ENCODE results near the gene CLCN6. TPM values are rescaled to one million over a fixed set of nuclear protein-coding genes. Genes with fewer than 3 reads are reported as not detected.

The CLCN6 gene
- polyA plus RNA-seq, 1 donor from 2014 or later: 12.5 TPM

- H3K36me3 ChIP-seq (ENCODE audit: insufficient read depth, low read length): no peaks in the 10 kb centered on the region
- H3F3A ChIP-seq (ENCODE audit: insufficient read depth, low read length, poor library complexity, severe bottlenecking): no peaks in the 10 kb centered on the region
- TF ChIP-seq MXI1 (conservative IDR thresholded peaks at IDR 0.05; ENCODE audit: poor library complexity, severe bottlenecking) (no peak), EZH2 (IDR thresholded peaks at IDR 0.05; ENCODE audit: borderline replicate concordance, insufficient read depth, low read length, poor library complexity, severe bottlenecking) (no peak), POLR2AphosphoS5 (IDR thresholded peaks at IDR 0.05) (no peak), EP300 (conservative IDR thresholded peaks at IDR 0.05; ENCODE audit: poor library complexity, severe bottlenecking) (no peak), REST (IDR thresholded peaks at IDR 0.05; ENCODE audit: borderline replicate concordance) (no peak), RAD21 (conservative IDR thresholded peaks at IDR 0.05) (no peak), CTCF (IDR thresholded peaks at IDR 0.05; ENCODE audit: poor library complexity, severe bottlenecking) (no peak), SMC3 (conservative IDR thresholded peaks at IDR 0.05; ENCODE audit: poor library complexity) (no peak), TAF1 (IDR thresholded peaks at IDR 0.05; ENCODE audit: low read depth) (no peak)
- no peak overlapping the region for H3K27ac ChIP-seq (ENCODE audit: low read length)
- H3K79me2 ChIP-seq (replicated peaks; ENCODE audit: insufficient read depth, low read length): peaks cover 6% of the 10 kb centered on the region
- no peak overlapping the region for H2AFZ ChIP-seq (ENCODE audit: low read depth, low read length)
- H4K20me1 ChIP-seq (ENCODE audit: insufficient read depth): no peaks in the 10 kb centered on the region
- H3K27me3 ChIP-seq (ENCODE audit: insufficient read depth, low read depth, low read length): no peaks in the 10 kb centered on the region
- no peak overlapping the region for H3K4me3 ChIP-seq (ENCODE audit: low read length)
- H3K9ac ChIP-seq (ENCODE audit: low read length): no peak overlapping the region
- no peaks in the 10 kb centered on the region for H3K9me3 ChIP-seq (ENCODE audit: low read length)
- H3K9me2 ChIP-seq (ENCODE audit: insufficient read depth, low read length): no peaks in the 10 kb centered on the region
- no peak overlapping the region for H3K4me2 ChIP-seq (ENCODE audit: low read length)
Observed at GRCh38 chr1:11800756-11801433, 5.1 kb upstream of the CLCN6 start.

GRCh38 chr1:11802616-11802972 is 3.4 kb upstream of the CLCN6 start:
- no peaks in the 10 kb centered on the region for H4K20me1 ChIP-seq (ENCODE audit: insufficient read depth)
- H2AFZ ChIP-seq (ENCODE audit: low read depth, low read length): no peak overlapping the region
- H3K9me3 ChIP-seq (ENCODE audit: low read length): no peaks in the 10 kb centered on the region
- peak overlapping the region; percentile 57 for H3K4me2 ChIP-seq (ENCODE audit: low read length)
- H3K27me3 ChIP-seq (ENCODE audit: insufficient read depth, low read depth, low read length): no peaks in the 10 kb centered on the region
- H3K4me3 ChIP-seq (ENCODE audit: low read length): peak overlapping the region; percentile 99
- H3K36me3 ChIP-seq (ENCODE audit: insufficient read depth, low read length): no peaks in the 10 kb centered on the region
- peak overlapping the region; percentile 59 for H3K27ac ChIP-seq (ENCODE audit: low read length)
- H3K9ac ChIP-seq (ENCODE audit: low read length): peak overlapping the region; percentile 66
- no peaks in the 10 kb centered on the region for H3K9me2 ChIP-seq (ENCODE audit: insufficient read depth, low read length)
- H3K79me2 ChIP-seq (replicated peaks; ENCODE audit: insufficient read depth, low read length): peaks cover 21% of the 10 kb centered on the region
- TF ChIP-seq POLR2AphosphoS5 (IDR thresholded peaks at IDR 0.05) (no peak), EZH2 (IDR thresholded peaks at IDR 0.05; ENCODE audit: borderline replicate concordance, insufficient read depth, low read length, poor library complexity, severe bottlenecking) (no peak), RAD21 (conservative IDR thresholded peaks at IDR 0.05) (no peak), MXI1 (conservative IDR thresholded peaks at IDR 0.05; ENCODE audit: poor library complexity, severe bottlenecking) (no peak), TAF1 (IDR thresholded peaks at IDR 0.05; ENCODE audit: low read depth) (no peak), REST (IDR thresholded peaks at IDR 0.05; ENCODE audit: borderline replicate concordance) (no peak), CTCF (IDR thresholded peaks at IDR 0.05; ENCODE audit: poor library complexity, severe bottlenecking) (no peak), SMC3 (conservative IDR thresholded peaks at IDR 0.05; ENCODE audit: poor library complexity) (no peak), EP300 (conservative IDR thresholded peaks at IDR 0.05; ENCODE audit: poor library complexity, severe bottlenecking) (no peak)
- no peaks in the 10 kb centered on the region for H3F3A ChIP-seq (ENCODE audit: insufficient read depth, low read length, poor library complexity, severe bottlenecking)
